HEK293 (cell line): Measurements from ENCODE around the gene CBR1.

Experiments
- FEZF1 ChIP-seq: fragments of 450-650 bp; formaldehyde crosslinking; IDR thresholded peaks from 2 replicates; pipeline ENCODE4 v1.5.1; 2016; ENCODE audit warnings: missing biosample characterization, missing genetic modification characterization
- GLI2 ChIP-seq: fragments of 450-650 bp; formaldehyde crosslinking; IDR thresholded peaks from 2 replicates; pipeline ENCODE4; 2017; ENCODE audit warnings: missing biosample characterization, missing genetic modification characterization, low read depth, borderline replicate concordance
- HOXA7 ChIP-seq: sonication (generic); formaldehyde crosslinking; IDR thresholded peaks from 2 replicates; pipeline ENCODE4 v1.8.1; 2022; ENCODE audit warnings: missing genetic modification reagents, borderline replicate concordance
- HOXC10 ChIP-seq: sonication (generic); formaldehyde crosslinking; IDR thresholded peaks from 2 replicates; pipeline ENCODE4 v1.8.1; 2023; ENCODE audit warnings: mild to moderate bottlenecking, missing genetic modification reagents
- SETDB1 ChIP-seq: IDR thresholded peaks from one replicate; pipeline ENCODE4 v1.6.1; 2017; ENCODE audit warnings: mild to moderate bottlenecking, low read length, moderate library complexity, mixed read lengths; ENCODE audit not compliant: insufficient read length
- ZNF223 ChIP-seq: fragments of 450-650 bp; formaldehyde crosslinking; IDR thresholded peaks from 2 replicates; pipeline ENCODE4 v1.5.1; 2016; ENCODE audit warnings: missing biosample characterization, missing genetic modification characterization
- ZNF239 ChIP-seq: fragments of 450-650 bp; formaldehyde crosslinking; IDR thresholded peaks from 2 replicates; pipeline ENCODE4 v1.5.1; 2016; ENCODE audit warnings: missing biosample characterization, missing genetic modification characterization
- ZNF302 ChIP-seq: fragments of 450-650 bp; formaldehyde crosslinking; IDR thresholded peaks from 2 replicates; pipeline ENCODE4 v1.5.1; 2016; ENCODE audit warnings: missing biosample characterization, missing genetic modification characterization, low read depth
- ZNF335 ChIP-seq: fragments of 450-650 bp; formaldehyde crosslinking; conservative IDR thresholded peaks from 2 replicates; pipeline ENCODE4 v1.5.1; 2016; ENCODE audit warnings: missing biosample characterization, missing genetic modification characterization
- ZNF426 ChIP-seq: fragments of 450-650 bp; formaldehyde crosslinking; IDR thresholded peaks from 2 replicates; pipeline ENCODE4 v1.5.1; 2017; ENCODE audit warnings: missing biosample characterization, missing genetic modification characterization, mild to moderate bottlenecking, inconsistent platforms, moderate library complexity
- ZNF514 ChIP-seq: fragments of 450-650 bp; formaldehyde crosslinking; IDR thresholded peaks from 2 replicates; pipeline ENCODE4 v1.5.1; 2016; ENCODE audit warnings: missing biosample characterization, missing genetic modification characterization
- ZNF596 ChIP-seq: fragments of 450-650 bp; IDR thresholded peaks from 2 replicates; pipeline ENCODE4 v1.5.0; 2018; ENCODE audit warnings: missing biosample characterization, mild to moderate bottlenecking, missing genetic modification characterization, moderate library complexity
- ZNF658 ChIP-seq: fragments of 450-650 bp; formaldehyde crosslinking; IDR thresholded peaks from 2 replicates; pipeline ENCODE4; 2016; ENCODE audit warnings: missing biosample characterization, missing genetic modification characterization
- ZNF785 ChIP-seq: fragments of 450-650 bp; formaldehyde crosslinking; IDR thresholded peaks from 2 replicates; pipeline ENCODE4 v1.5.1; 2016; ENCODE audit warnings: missing biosample characterization, missing genetic modification characterization
- TF ChIP-seq, protein P1 (sequence below): fragments of 450-650 bp; formaldehyde crosslinking; IDR thresholded peaks from 2 replicates; pipeline ENCODE4 v1.5.1; 2016; ENCODE audit warnings: missing biosample characterization, missing genetic modification characterization
- TF ChIP-seq, protein P2 (sequence below): fragments of 450-650 bp; formaldehyde crosslinking; conservative IDR thresholded peaks from 2 replicates; pipeline ENCODE4 v1.5.1; 2016; ENCODE audit warnings: low read depth, missing biosample characterization, missing genetic modification characterization
- TF ChIP-seq, protein P3 (sequence below): fragments of 450-650 bp; formaldehyde crosslinking; IDR thresholded peaks from 2 replicates; pipeline ENCODE4 v1.5.1; 2016; ENCODE audit warnings: missing biosample characterization, missing genetic modification characterization
- TF ChIP-seq, protein P4 (sequence below): fragments of 450-650 bp; formaldehyde crosslinking; IDR thresholded peaks from 2 replicates; pipeline ENCODE4 v1.5.0; 2017; ENCODE audit warnings: missing biosample characterization, missing genetic modification characterization, borderline replicate concordance
- TF ChIP-seq, protein P5 (sequence below): fragments of 450-650 bp; formaldehyde crosslinking; IDR thresholded peaks from 2 replicates; pipeline ENCODE4 v1.5.1; 2016; ENCODE audit warnings: missing biosample characterization, missing genetic modification characterization
- TF ChIP-seq, protein P6 (sequence below): fragments of 450-650 bp; formaldehyde crosslinking; optimal IDR thresholded peaks from 2 replicates; pipeline ENCODE3; 2016; ENCODE audit warnings: missing biosample characterization, mild to moderate bottlenecking, missing genetic modification characterization
- TF ChIP-seq, protein P7 (sequence below): fragments of 450-650 bp; formaldehyde crosslinking; IDR thresholded peaks from 2 replicates; pipeline ENCODE4 v1.5.1; 2016; ENCODE audit warnings: missing biosample characterization, missing genetic modification characterization
- TF ChIP-seq, protein P8 (sequence below): fragments of 450-650 bp; IDR thresholded peaks from 2 replicates; pipeline ENCODE4 v1.5.1; 2018; ENCODE audit warnings: missing biosample characterization, mild to moderate bottlenecking, missing genetic modification characterization
- TF ChIP-seq, protein P9 (sequence below): fragments of 450-650 bp; formaldehyde crosslinking; IDR thresholded peaks from 2 replicates; pipeline ENCODE4 v1.5.1; 2016; ENCODE audit warnings: missing biosample characterization, missing genetic modification characterization

CBR1 gene

DNA sequence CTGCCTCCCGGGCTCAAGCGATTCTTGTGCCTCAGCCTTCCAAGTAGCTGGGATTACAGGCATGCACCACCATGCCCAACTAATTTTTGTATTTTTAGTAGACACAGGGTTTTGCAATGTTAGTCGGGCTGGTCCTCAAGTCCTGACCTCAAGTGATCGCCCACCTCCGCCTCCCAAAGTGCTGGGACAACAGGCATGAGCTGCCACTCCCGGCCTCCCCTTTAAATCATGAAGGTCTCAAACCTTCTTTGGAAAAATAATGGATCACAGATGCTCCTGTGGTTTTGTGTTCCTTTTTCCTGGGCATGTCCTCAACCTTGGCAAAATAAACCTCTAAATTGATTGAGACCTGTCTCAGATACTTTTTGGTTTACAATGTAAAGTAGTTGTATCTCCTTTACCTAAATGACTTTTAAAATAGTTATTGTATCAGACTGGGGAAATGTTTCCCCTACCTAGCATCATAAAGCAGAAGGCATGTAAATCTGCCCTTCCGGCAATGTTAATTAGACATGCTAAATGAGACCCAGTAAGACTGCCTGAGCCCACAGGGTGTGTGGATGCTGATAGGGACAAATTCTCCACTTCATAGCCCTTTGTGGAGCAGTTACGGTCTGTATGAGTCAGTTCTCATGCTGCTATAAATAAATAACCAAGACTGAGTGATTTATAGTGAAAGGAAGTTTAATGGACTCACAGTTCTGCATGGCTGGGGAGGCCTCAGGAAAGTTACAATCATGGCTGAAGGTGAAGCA is 27.8 kb downstream of the CBR1 start (continued):
- peak; percentile 18 for TF ChIP-seq SETDB1
- no peak for TF ChIP-seq GLI2 (tag by site-specific recombination)
- no peak for TF ChIP-seq HOXA7
- no peak for TF ChIP-seq ZNF223 (tag by site-specific recombination)
- TF ChIP-seq ZNF239, result no peak
- TF ChIP-seq ZNF426 (tag by site-specific recombination), result no peak
- no peak for TF ChIP-seq ZNF596
- no peak for TF ChIP-seq FEZF1 (tag by site-specific recombination)
- TF ChIP-seq, protein P1, sequence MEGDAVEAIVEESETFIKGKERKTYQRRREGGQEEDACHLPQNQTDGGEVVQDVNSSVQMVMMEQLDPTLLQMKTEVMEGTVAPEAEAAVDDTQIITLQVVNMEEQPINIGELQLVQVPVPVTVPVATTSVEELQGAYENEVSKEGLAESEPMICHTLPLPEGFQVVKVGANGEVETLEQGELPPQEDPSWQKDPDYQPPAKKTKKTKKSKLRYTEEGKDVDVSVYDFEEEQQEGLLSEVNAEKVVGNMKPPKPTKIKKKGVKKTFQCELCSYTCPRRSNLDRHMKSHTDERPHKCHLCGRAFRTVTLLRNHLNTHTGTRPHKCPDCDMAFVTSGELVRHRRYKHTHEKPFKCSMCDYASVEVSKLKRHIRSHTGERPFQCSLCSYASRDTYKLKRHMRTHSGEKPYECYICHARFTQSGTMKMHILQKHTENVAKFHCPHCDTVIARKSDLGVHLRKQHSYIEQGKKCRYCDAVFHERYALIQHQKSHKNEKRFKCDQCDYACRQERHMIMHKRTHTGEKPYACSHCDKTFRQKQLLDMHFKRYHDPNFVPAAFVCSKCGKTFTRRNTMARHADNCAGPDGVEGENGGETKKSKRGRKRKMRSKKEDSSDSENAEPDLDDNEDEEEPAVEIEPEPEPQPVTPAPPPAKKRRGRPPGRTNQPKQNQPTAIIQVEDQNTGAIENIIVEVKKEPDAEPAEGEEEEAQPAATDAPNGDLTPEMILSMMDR, result no peak
- TF ChIP-seq ZNF335 (tag by site-specific recombination), result no peak
- TF ChIP-seq, protein P2, sequence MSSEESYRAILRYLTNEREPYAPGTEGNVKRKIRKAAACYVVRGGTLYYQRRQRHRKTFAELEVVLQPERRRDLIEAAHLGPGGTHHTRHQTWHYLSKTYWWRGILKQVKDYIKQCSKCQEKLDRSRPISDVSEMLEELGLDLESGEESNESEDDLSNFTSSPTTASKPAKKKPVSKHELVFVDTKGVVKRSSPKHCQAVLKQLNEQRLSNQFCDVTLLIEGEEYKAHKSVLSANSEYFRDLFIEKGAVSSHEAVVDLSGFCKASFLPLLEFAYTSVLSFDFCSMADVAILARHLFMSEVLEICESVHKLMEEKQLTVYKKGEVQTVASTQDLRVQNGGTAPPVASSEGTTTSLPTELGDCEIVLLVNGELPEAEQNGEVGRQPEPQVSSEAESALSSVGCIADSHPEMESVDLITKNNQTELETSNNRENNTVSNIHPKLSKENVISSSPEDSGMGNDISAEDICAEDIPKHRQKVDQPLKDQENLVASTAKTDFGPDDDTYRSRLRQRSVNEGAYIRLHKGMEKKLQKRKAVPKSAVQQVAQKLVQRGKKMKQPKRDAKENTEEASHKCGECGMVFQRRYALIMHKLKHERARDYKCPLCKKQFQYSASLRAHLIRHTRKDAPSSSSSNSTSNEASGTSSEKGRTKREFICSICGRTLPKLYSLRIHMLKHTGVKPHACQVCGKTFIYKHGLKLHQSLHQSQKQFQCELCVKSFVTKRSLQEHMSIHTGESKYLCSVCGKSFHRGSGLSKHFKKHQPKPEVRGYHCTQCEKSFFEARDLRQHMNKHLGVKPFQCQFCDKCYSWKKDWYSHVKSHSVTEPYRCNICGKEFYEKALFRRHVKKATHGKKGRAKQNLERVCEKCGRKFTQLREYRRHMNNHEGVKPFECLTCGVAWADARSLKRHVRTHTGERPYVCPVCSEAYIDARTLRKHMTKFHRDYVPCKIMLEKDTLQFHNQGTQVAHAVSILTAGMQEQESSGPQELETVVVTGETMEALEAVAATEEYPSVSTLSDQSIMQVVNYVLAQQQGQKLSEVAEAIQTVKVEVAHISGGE (tag by site-specific recombination), result no peak
- TF ChIP-seq, protein P3, sequence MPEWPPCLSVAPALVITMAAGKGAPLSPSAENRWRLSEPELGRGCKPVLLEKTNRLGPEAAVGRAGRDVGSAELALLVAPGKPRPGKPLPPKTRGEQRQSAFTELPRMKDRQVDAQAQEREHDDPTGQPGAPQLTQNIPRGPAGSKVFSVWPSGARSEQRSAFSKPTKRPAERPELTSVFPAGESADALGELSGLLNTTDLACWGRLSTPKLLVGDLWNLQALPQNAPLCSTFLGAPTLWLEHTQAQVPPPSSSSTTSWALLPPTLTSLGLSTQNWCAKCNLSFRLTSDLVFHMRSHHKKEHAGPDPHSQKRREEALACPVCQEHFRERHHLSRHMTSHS (tag by site-specific recombination), result no peak
- TF ChIP-seq, protein P4, sequence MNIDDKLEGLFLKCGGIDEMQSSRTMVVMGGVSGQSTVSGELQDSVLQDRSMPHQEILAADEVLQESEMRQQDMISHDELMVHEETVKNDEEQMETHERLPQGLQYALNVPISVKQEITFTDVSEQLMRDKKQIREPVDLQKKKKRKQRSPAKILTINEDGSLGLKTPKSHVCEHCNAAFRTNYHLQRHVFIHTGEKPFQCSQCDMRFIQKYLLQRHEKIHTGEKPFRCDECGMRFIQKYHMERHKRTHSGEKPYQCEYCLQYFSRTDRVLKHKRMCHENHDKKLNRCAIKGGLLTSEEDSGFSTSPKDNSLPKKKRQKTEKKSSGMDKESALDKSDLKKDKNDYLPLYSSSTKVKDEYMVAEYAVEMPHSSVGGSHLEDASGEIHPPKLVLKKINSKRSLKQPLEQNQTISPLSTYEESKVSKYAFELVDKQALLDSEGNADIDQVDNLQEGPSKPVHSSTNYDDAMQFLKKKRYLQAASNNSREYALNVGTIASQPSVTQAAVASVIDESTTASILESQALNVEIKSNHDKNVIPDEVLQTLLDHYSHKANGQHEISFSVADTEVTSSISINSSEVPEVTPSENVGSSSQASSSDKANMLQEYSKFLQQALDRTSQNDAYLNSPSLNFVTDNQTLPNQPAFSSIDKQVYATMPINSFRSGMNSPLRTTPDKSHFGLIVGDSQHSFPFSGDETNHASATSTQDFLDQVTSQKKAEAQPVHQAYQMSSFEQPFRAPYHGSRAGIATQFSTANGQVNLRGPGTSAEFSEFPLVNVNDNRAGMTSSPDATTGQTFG (tag by site-specific recombination), result no peak
- no peak for TF ChIP-seq ZNF514
- TF ChIP-seq, protein P5, sequence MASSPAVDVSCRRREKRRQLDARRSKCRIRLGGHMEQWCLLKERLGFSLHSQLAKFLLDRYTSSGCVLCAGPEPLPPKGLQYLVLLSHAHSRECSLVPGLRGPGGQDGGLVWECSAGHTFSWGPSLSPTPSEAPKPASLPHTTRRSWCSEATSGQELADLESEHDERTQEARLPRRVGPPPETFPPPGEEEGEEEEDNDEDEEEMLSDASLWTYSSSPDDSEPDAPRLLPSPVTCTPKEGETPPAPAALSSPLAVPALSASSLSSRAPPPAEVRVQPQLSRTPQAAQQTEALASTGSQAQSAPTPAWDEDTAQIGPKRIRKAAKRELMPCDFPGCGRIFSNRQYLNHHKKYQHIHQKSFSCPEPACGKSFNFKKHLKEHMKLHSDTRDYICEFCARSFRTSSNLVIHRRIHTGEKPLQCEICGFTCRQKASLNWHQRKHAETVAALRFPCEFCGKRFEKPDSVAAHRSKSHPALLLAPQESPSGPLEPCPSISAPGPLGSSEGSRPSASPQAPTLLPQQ (tag by site-specific recombination), result no peak
- TF ChIP-seq, protein P6, sequence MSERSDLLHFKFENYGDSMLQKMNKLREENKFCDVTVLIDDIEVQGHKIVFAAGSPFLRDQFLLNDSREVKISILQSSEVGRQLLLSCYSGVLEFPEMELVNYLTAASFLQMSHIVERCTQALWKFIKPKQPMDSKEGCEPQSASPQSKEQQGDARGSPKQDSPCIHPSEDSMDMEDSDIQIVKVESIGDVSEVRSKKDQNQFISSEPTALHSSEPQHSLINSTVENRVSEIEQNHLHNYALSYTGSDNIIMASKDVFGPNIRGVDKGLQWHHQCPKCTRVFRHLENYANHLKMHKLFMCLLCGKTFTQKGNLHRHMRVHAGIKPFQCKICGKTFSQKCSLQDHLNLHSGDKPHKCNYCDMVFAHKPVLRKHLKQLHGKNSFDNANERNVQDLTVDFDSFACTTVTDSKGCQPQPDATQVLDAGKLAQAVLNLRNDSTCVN (tag by site-specific recombination), result no peak
- TF ChIP-seq ZNF658, result no peak
- TF ChIP-seq, protein P7, sequence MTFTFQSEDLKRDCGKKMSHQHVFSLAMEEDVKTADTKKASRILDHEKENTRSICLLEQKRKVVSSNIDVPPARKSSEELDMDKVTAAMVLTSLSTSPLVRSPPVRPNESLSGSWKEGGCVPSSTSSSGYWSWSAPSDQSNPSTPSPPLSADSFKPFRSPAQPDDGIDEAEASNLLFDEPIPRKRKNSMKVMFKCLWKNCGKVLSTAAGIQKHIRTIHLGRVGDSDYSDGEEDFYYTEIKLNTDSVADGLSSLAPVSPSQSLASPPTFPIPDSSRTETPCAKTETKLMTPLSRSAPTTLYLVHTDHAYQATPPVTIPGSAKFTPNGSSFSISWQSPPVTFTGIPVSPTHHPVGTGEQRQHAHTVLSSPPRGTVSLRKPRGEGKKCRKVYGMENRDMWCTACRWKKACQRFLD (tag by site-specific recombination), result no peak
- TF ChIP-seq, protein P8, sequence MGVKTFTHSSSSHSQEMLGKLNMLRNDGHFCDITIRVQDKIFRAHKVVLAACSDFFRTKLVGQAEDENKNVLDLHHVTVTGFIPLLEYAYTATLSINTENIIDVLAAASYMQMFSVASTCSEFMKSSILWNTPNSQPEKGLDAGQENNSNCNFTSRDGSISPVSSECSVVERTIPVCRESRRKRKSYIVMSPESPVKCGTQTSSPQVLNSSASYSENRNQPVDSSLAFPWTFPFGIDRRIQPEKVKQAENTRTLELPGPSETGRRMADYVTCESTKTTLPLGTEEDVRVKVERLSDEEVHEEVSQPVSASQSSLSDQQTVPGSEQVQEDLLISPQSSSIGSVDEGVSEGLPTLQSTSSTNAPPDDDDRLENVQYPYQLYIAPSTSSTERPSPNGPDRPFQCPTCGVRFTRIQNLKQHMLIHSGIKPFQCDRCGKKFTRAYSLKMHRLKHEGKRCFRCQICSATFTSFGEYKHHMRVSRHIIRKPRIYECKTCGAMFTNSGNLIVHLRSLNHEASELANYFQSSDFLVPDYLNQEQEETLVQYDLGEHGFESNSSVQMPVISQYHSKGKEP (tag by site-specific recombination), result no peak
- TF ChIP-seq ZNF302 (tag by site-specific recombination), result no peak
- TF ChIP-seq HOXC10 (CRISPR knock-in tag), result no peak
- no peak for TF ChIP-seq ZNF785 (tag by site-specific recombination)
- TF ChIP-seq, protein P9, sequence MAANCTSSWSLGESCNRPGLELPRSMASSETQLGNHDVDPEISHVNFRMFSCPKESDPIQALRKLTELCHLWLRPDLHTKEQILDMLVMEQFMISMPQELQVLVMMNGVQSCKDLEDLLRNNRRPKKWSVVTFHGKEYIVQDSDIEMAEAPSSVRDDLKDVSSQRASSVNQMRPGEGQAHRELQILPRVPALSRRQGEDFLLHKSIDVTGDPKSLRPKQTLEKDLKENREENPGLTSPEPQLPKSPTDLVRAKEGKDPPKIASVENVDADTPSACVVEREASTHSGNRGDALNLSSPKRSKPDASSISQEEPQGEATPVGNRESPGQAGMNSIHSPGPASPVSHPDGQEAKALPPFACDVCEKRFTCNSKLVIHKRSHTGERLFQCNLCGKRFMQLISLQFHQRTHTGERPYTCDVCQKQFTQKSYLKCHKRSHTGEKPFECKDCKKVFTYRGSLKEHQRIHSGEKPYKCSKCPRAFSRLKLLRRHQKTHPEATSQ, result no peak
